Activated T-helper 1 cell treated with anti-CD3 and anti-CD28 coated beads, Interleukin-12 subunit alpha, Interleukin-12 subunit beta, Interleukin-2, Interleukin-4 antibody, amounts not matched to agents 30 ng/mL and 10 ng/mL and 1 ng/mL, durations not matched to agents 14 hours and 24 hours and 36 hours (primary cell): Measurements from ENCODE around the gene FETUB. TPM values are rescaled to one million over a fixed set of nuclear protein-coding genes. Genes with fewer than 3 reads are reported as not detected.

ENCODE experiments used
- DNase-seq: peaks from one replicate; pipeline ENCODE4 v3.0.0; 2021; ENCODE audit warnings: low spot score
- H3K27ac Mint-ChIP-seq: one replicate; pipeline ENCODE4 v1.8.0; 2021; ENCODE audit warnings: mild to moderate bottlenecking, mixed read lengths
- H3K27me3 Mint-ChIP-seq: one replicate; pipeline ENCODE4 v1.8.0; 2022; ENCODE audit warnings: mild to moderate bottlenecking, moderate library complexity, mixed read lengths; ENCODE audit not compliant: insufficient read depth
- H3K36me3 Mint-ChIP-seq: one replicate; pipeline ENCODE4 v1.8.0; 2021; ENCODE audit warnings: low read depth, mixed read lengths
- H3K4me1 Mint-ChIP-seq: one replicate; pipeline ENCODE4 v1.8.0; 2021; ENCODE audit warnings: low read depth, mixed read lengths
- H3K4me3 Mint-ChIP-seq: one replicate; pipeline ENCODE4 v1.8.0; 2021; ENCODE audit warnings: mild to moderate bottlenecking, moderate library complexity, mixed read lengths
- H3K9me3 Mint-ChIP-seq: one replicate; pipeline ENCODE4 v1.8.0; 2021; ENCODE audit warnings: mixed read lengths
- intact Hi-C: fragments of 100-400 bp; cut with micrococcal nuclease; formaldehyde crosslinking; loops from one replicate; pipeline ENCODE4 v1.15.1; 2024
- total RNA-seq: library from RNA; stranded (reverse); gene quantifications from 2 replicates; pipeline ENCODE4 v1.2.3, GENCODE V29; 2022

Gene FETUB
- total RNA-seq, 1 donor from 2014 or later, result not detected

DNA sequence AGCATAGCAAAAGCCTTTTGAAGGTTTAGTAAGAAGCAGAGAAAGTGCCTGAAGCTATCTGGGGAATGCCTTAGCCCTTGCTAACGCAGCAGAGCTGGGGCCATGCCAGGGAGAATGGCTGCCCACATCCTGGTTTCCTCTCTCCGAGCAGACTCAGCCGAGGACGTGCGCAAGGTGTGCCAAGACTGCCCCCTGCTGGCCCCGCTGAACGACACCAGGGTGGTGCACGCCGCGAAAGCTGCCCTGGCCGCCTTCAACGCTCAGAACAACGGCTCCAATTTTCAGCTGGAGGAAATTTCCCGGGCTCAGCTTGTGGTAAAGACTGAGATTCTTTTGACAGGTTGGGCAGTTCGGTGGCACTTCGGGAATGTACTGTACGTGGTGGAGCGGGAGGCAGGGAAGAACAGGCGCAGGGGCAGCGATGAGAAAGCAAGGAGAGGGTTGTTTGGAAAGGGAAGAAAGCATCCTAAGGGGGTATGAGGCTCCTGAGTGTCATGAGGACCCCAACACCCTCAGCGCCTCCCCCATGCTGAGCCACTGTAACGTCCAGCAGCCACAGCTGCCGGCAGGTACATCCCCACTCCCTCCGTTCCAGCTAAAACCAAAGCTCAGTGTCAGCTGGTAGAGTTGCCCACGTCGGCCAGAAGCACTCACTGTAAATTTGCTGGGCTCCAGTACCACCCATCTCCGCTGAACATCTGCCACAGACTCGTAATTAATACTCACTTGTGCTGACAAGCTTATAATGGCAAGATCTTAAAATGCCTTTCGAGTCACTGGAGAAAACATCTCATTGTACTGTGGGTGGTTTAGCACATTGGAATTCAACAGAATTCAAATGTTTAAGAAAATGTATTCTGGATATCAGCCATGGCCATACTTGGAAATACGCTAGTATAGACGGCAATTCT is 22.9 kb upstream of the FETUB start:
- peaks cover 28% of the 10 kb centered on the region for H3K4me1 Mint-ChIP-seq
- no peaks in the 10 kb centered on the region for H3K9me3 Mint-ChIP-seq
- H3K27ac Mint-ChIP-seq, result peak overlapping the region; percentile 6
- H3K4me3 Mint-ChIP-seq, result peak overlapping the region; percentile 68
- peaks cover 1% of the 10 kb centered on the region for H3K36me3 Mint-ChIP-seq
- intact Hi-C loops, result loop anchor here (1.0 to 5.0 kb wide), 9 partner anchors 26 to 940 kb away; partner anchors contain the start of genes DNAJB11, EIF4A2, ETV5 and RFC4
- DNase-seq, result peak; percentile 79
- peaks cover 48% of the 10 kb centered on the region for H3K27me3 Mint-ChIP-seq

DNA sequence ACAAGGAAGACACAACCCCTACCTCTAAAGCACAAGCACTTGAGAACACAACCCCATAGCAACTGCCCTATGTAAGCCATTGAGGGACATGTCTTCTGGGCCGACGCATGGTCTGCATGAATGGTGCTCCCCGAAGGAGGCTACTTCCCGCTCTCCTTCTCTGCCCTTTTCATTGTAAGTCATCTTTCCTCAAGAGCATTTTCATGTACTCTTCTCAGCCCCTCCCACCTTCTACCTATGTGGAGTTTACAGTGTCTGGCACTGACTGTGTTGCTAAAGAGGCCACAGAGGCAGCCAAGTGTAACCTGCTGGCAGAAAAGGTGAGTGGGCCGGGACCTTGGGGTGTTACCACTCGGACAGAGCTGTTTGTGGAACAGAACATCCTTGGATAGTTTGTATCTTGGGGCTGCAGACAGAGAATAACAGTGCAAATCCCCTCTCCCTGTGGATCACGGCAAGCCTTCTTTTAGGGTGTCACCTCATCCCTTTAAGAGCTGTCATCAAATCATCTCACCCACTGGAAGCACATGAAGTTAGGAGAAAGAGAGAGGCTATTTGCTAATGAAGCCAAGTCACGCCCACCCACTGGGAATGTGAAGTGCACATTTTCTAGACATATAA is 21.8 kb upstream of the FETUB start:
- intact Hi-C loops, result loop anchor here (5.0 kb wide), 3 partner anchors 189 to 941 kb away; partner anchors contain the start of genes ETV5 and RFC4
- H3K4me3 Mint-ChIP-seq, result no peak overlapping the region

DNA sequence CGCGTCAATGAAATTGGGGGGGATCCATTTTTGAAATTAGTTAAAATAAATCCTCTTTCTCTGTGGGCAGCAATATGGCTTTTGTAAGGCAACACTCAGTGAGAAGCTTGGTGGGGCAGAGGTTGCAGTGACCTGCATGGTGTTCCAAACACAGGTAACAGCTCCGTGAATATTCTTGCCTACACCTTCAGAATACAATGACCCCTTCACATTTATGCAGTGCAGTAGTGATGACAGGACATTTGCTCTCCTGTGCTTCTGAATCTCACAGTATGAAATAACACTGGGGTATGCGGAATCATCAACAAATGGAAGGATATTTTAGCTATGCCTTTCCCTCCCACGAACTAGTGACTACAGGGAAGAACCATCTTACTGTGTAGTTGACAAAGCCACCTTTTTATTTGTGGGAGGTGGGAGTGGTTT is 20.4 kb upstream of the FETUB start:
- peaks cover 20% of the 10 kb centered on the region for H3K4me1 Mint-ChIP-seq
- intact Hi-C loops, result loop anchor here (5.0 kb wide), 3 partner anchors 188 to 942 kb away; partner anchors contain the start of genes ETV5 and RFC4
- H3K9me3 Mint-ChIP-seq, result no peaks in the 10 kb centered on the region

More for the DNA sequence above, 21.8 kb upstream of the FETUB start:
- H3K36me3 Mint-ChIP-seq, result peaks cover 1% of the 10 kb centered on the region
- H3K27me3 Mint-ChIP-seq, result peaks cover 44% of the 10 kb centered on the region
- DNase-seq, result no peak
- H3K27ac Mint-ChIP-seq, result peak overlapping the region; percentile 14
- H3K9me3 Mint-ChIP-seq, result no peaks in the 10 kb centered on the region
- H3K4me1 Mint-ChIP-seq, result peaks cover 28% of the 10 kb centered on the region

DNA sequence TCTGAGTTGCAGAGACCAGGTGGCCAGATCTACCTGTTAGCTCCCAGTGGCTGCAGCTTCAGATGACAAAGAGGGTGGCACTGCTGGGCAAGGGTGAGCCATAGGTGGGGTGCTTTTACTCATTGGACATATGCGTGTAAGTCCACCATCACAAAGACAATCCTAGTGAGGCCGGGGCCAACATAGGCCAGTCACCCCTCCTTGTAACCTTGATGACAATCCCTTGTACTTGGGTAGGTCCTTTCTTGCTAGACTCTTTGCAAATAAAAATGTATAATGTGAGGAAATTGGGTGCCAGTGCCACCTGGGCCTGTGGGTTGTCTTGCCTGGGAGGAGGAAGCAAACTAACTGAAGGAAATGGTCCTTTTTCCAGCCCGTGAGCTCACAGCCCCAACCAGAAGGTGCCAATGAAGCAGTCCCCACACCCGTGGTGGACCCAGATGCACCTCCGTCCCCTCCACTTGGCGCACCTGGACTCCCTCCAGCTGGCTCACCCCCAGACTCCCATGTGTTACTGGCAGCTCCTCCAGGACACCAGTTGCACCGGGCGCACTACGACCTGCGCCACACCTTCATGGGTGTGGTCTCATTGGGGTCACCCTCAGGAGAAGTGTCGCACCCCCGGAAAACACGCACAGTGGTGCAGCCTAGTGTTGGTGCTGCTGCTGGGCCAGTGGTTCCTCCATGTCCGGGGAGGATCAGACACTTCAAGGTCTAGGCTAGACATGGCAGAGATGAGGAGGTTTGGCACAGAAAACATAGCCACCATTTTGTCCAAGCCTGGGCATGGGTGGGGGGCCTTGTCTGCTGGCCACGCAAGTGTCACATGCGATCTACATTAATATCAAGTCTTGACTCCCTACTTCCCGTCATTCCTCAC is 19.7 kb upstream of the FETUB start:
- H3K4me1 Mint-ChIP-seq, result peaks cover 17% of the 10 kb centered on the region
- intact Hi-C loops, result no loop called here
- H3K9me3 Mint-ChIP-seq, result no peaks in the 10 kb centered on the region
- DNase-seq, result no peak
- H3K27ac Mint-ChIP-seq, result no peak overlapping the region
- H3K36me3 Mint-ChIP-seq, result no peaks in the 10 kb centered on the region
- peaks cover 36% of the 10 kb centered on the region for H3K27me3 Mint-ChIP-seq
- no peak overlapping the region for H3K4me3 Mint-ChIP-seq

More for the DNA sequence above, 20.4 kb upstream of the FETUB start:
- Mint-ChIP-seq H3K27me3 (peaks cover 38% of the 10 kb centered on the region), H3K27ac (no peak overlapping the region), H3K36me3 (peaks cover 1% of the 10 kb centered on the region), H3K4me3 (no peak overlapping the region)
- DNase-seq, result no peak

DNA sequence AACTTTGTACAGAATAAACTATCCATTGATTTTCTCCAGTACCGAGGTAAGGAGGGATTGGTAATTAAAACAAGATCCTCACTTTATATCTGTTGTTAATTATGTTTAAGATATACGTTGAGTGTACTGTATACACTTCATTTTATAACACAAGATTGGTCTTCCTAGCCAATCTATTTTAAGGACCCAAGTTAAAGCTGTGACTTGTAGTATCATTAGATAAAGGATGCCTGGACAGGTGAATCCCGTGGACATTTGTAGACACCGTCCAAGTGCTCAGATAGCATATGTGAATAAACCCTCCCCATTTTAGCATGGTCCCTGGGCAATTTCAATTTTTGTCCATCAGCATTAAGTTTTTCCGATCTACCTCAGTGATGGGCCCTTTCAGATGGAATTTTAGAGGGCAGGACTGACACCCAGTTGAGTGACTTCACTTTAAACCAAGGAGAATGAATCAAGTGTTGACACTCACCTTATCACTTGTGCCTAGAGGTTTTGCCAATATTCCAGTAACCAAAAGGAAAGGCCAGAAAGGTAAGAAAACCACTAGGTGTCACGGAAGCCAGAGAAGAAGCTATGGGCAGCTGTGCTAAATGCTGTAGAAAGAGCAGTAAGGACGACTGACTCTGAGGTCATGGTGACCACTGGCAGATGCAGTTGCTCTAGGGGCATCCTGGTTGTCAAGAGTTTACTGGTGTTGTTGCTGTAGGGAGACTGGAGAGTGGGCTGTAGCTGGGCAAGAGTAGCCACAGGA is 18.1 kb upstream of the FETUB start:
- no peak for DNase-seq
- Mint-ChIP-seq H3K4me1 (peaks cover 11% of the 10 kb centered on the region), H3K9me3 (no peaks in the 10 kb centered on the region), H3K4me3 (no peak overlapping the region), H3K27me3 (peaks cover 30% of the 10 kb centered on the region), H3K27ac (no peak overlapping the region), H3K36me3 (no peaks in the 10 kb centered on the region)
- intact Hi-C loops, result no loop called here

DNA sequence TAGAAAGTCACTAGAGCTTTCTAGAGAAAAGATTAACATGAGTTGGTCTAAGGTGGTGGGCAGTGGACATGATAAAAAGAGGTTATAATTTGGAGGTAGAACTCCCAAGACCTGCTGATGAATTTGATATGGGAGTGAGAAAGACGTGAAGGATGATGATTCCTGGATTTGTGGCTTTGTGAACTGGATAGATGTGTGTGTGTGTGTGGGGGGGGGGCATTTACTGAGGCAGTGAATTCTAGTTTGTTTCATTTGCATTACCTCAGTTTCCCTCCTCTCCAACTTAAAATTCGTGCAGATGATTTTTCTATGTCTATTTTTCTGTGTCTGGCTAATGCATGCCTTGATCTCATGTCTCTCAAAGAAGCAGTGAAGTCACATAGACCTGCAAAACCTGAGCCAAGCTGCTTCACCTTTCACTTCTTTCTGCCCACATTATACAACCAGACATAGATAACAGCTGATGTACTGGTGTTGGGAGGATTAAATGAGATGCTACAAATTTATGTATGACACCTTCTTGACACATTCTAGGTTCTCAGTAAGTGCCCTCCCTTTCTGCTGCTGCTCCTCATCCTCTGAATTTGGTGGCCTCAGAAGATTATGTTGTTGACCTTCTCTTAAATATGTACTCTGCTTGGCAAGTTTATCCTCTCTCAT is 17.4 kb upstream of the FETUB start:
- Mint-ChIP-seq H3K27me3 (peaks cover 24% of the 10 kb centered on the region), H3K4me3 (no peak overlapping the region), H3K27ac (no peak overlapping the region), H3K4me1 (peaks cover 6% of the 10 kb centered on the region), H3K9me3 (no peaks in the 10 kb centered on the region), H3K36me3 (no peaks in the 10 kb centered on the region)
- intact Hi-C loops, result no loop called here
- DNase-seq, result no peak

DNA sequence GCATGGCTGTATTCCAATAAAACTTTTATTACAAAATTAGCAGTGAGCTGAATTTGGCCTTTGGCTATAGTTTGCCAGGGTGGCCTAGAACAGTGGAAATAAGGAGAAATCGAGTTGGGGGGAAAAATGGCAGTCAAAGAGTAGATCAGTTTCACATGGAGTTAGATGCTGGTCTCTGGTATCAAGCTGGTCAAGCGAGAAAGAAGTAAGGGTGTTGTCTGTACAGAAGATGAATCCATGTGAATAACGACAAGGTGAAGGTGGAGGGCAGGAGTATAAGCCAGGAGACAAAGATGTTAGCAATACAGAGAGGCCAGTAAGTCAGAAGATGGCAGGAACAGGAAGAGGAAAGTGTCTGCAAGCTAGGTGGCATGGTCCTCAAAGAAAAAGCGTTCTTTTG is 15.6 kb upstream of the FETUB start:
- Mint-ChIP-seq H3K27ac (no peak overlapping the region), H3K4me1 (no peaks in the 10 kb centered on the region), H3K9me3 (no peaks in the 10 kb centered on the region), H3K36me3 (no peaks in the 10 kb centered on the region), H3K27me3 (peaks cover 18% of the 10 kb centered on the region), H3K4me3 (no peak overlapping the region)
- intact Hi-C loops, result no loop called here
- no peak for DNase-seq

DNA sequence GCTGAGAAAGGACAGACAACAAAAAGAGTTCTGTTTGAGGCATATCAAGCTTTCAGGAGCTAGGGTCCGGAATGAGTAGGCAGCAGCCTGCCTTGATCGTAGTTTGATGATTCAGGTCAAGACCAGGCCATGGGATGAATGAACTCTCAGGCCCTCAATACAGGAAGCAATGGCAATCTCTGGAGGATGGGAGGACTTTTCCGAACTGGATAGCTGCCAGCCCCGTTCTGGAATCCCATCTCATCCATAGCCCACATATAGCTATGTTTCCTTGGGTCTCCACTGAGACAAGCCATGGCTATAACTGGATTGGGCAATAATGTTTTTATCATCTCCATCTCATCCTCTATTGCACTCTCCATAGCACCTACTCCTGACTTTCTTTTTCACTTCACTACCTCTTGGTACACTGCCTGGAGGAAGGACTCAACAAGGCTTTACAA is 14.6 kb upstream of the FETUB start:
- H3K27ac Mint-ChIP-seq, result no peak overlapping the region
- intact Hi-C loops, result no loop called here
- H3K4me3 Mint-ChIP-seq, result no peak overlapping the region
- H3K36me3 Mint-ChIP-seq, result no peaks in the 10 kb centered on the region
- no peaks in the 10 kb centered on the region for H3K9me3 Mint-ChIP-seq
- no peak for DNase-seq
- H3K4me1 Mint-ChIP-seq, result no peaks in the 10 kb centered on the region
- H3K27me3 Mint-ChIP-seq, result peaks cover 26% of the 10 kb centered on the region

DNA sequence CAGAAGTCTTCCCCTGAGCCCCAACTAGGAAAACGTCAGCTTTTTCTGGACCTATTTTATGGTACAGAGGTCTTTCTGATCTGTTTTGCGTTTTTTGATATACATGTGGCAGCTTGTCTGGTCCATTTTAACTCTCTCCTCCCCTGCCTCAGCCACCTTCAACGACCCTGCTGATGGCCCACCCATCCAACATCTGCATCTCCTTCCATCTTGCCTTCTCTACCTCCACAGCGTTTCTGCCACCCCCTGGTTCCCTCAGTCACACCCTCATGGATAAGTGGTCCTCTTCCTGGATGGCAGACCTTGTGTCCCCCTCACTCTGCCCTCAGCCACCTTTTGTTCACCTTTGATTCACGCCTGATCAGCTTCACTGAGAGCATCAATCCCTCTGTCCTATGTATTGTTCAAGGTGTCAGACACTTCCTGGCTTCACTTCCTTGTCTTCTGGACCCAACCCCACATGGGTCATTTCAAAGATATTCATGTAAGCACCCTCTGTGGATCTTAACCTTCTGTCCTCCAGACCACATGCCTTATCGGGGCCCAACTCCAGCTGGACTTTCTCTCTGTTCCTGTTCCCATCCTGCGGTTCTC is 13.8 kb upstream of the FETUB start:
- intact Hi-C loops, result no loop called here
- H3K4me3 Mint-ChIP-seq, result no peak overlapping the region
- DNase-seq, result no peak
- H3K27ac Mint-ChIP-seq, result no peak overlapping the region
- H3K36me3 Mint-ChIP-seq, result no peaks in the 10 kb centered on the region
- H3K27me3 Mint-ChIP-seq, result peaks cover 23% of the 10 kb centered on the region
- H3K4me1 Mint-ChIP-seq, result no peaks in the 10 kb centered on the region
- no peaks in the 10 kb centered on the region for H3K9me3 Mint-ChIP-seq

DNA sequence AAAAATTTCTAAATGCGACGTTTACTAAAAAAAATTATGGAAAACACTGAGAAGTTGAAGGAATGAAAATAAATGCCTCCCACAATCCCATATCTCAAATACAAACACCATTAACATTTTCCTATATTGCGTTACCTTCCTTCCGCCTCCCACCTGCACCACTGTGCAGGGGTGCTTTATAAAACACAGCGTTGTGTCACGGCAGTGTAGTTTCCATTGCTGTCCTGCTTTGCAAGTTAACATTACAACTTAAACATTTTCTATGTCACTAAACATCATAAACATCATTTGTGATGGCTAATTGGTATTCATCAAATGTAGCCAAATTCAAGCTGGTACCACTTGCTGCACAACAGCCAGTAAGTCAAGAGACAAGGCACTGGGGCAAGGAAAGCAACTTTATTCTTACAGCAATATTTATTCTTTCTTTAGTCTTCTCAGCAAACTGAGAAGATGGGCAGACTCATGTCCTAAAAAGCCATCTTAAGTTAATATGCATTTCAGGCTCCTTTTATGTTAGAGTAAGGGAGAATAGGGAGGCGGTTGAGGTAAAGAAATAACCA is 12.3 kb upstream of the FETUB start:
- H3K27me3 Mint-ChIP-seq, result peaks cover 17% of the 10 kb centered on the region
- no peak overlapping the region for H3K27ac Mint-ChIP-seq
- H3K4me3 Mint-ChIP-seq, result no peak overlapping the region
- no peaks in the 10 kb centered on the region for H3K36me3 Mint-ChIP-seq
- H3K9me3 Mint-ChIP-seq, result no peaks in the 10 kb centered on the region
- H3K4me1 Mint-ChIP-seq, result no peaks in the 10 kb centered on the region
- intact Hi-C loops, result no loop called here
- DNase-seq, result no peak

DNA sequence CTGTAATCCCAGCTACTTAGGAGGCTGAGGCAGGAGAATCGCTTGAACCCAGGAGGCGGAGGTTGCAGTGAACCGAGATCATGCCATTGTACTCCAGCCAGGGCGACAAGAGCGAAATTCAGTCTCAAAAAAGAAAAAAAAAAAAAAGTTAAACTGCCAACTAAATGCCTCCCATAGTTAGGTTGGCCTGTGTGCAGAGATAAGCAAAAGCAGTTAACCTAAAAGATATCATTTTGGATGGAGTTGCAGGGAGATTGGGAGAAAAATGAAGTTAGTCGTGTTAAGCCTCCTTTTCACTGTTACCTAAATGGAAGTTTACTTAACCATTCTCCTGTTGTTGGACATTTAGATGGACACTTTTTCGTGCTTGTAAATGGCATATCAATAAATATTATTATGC is 11.4 kb upstream of the FETUB start:
- Mint-ChIP-seq H3K9me3 (no peaks in the 10 kb centered on the region), H3K36me3 (no peaks in the 10 kb centered on the region), H3K27ac (no peak overlapping the region), H3K27me3 (peaks cover 14% of the 10 kb centered on the region), H3K4me3 (no peak overlapping the region), H3K4me1 (no peaks in the 10 kb centered on the region)
- intact Hi-C loops, result no loop called here
- DNase-seq, result no peak
